ENCODE results near the gene ERN1.
"Not testable (repeated sequence)": the region's sequence is repeated elsewhere in the genome, so short reads cannot be mapped to it uniquely, and the experiment has no call there.

The ERN1 gene

GRCh38 chr17:64134216-64134970 lies 4.4 kb upstream of the ERN1 start:
- DNase-seq = no peak

GRCh38 chr17:64133546-64134215 lies 3.7 kb upstream of the ERN1 start:
- no peak for DNase-seq

GRCh38 chr17:64131606-64132270 lies 1.8 kb upstream of the ERN1 start:
- DNase-seq = no peak

GRCh38 chr17:64130559-64131001 lies 636 bp upstream of the ERN1 start:
- no peak for DNase-seq

GRCh38 chr17:64129515-64129764 lies 504 bp downstream of the ERN1 start:
- no peak for DNase-seq

- DNase-seq = no peak
These were observed 993 bp downstream of the ERN1 start for GRCh38 chr17:64128787-64129514.

- no peak for DNase-seq
These were observed 3.0 kb downstream of the ERN1 start for GRCh38 chr17:64126918-64127317.

GRCh38 chr17:64125937-64126336 lies 4.0 kb downstream of the ERN1 start:
- no peak for DNase-seq

GRCh38 chr17:64124609-64125008 lies 5.3 kb downstream of the ERN1 start:
- DNase-seq = no peak

- no peak for DNase-seq
These were observed 6.8 kb downstream of the ERN1 start for GRCh38 chr17:64123114-64123513.

- DNase-seq = not testable (repeated sequence)
These were observed 8.8 kb downstream of the ERN1 start for GRCh38 chr17:64120972-64121786.

GRCh38 chr17:64120159-64120810 lies 9.7 kb downstream of the ERN1 start:
- DNase-seq = no peak

- no peak for DNase-seq
These were observed 11.7 kb downstream of the ERN1 start for GRCh38 chr17:64117981-64118979.

- DNase-seq = no peak
These were observed 14.0 kb downstream of the ERN1 start for GRCh38 chr17:64115822-64116534.

GRCh38 chr17:64115043-64115698 lies 14.8 kb downstream of the ERN1 start:
- DNase-seq = no peak

GRCh38 chr17:64113006-64113405 lies 16.9 kb downstream of the ERN1 start:
- DNase-seq = no peak

GRCh38 chr17:64111831-64112230 lies 18.1 kb downstream of the ERN1 start:
- DNase-seq = no peak

- no peak for DNase-seq
These were observed 19.4 kb downstream of the ERN1 start for GRCh38 chr17:64110379-64111152.

- no peak for DNase-seq
These were observed 20.5 kb downstream of the ERN1 start for GRCh38 chr17:64109400-64109799.
